C4-2B (cell line): Measurements from ENCODE around the gene DYDC1.

Experiments used
- ZFX ChIP-seq: fragments of 450-650 bp; IDR thresholded peaks from 2 replicates; pipeline ENCODE4 v1.6.1; 2017
- TF ChIP-seq, protein P1 (sequence below): fragments of 450-650 bp; conservative IDR thresholded peaks from 2 replicates; pipeline ENCODE4 v1.5.1; 2017; ENCODE audit warnings: mild to moderate bottlenecking

DNA sequence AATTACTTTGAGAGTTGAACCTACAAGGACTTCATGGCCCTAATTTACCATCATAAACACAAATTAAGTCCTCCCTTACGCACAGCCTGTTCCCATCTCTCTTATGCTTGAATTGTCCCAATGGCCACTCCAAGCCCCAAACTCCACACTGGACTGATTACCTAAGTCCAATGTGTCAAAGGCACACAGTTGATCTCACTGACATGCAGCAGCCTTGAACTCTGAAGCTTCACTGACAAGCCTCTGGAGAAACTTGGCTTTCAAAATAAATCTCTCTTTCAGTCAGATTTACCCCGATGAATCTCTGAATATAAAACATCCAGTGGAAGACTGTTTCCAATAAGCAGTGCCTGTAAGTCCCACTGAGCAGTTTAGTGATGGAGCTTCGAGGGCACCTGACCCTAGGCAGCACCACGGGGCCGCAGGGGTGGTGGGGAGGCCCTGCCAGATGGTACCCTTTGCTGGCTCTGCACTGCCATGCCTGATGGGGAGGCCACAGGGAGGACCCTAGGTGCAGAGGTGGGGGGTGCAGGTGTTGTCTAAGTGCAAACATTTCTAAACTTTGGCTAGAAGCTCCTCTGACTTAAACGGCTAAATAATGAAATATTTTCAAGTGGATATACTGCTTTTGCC lies 63.8 kb downstream of the DYDC1 start:
- TF ChIP-seq, protein P1, sequence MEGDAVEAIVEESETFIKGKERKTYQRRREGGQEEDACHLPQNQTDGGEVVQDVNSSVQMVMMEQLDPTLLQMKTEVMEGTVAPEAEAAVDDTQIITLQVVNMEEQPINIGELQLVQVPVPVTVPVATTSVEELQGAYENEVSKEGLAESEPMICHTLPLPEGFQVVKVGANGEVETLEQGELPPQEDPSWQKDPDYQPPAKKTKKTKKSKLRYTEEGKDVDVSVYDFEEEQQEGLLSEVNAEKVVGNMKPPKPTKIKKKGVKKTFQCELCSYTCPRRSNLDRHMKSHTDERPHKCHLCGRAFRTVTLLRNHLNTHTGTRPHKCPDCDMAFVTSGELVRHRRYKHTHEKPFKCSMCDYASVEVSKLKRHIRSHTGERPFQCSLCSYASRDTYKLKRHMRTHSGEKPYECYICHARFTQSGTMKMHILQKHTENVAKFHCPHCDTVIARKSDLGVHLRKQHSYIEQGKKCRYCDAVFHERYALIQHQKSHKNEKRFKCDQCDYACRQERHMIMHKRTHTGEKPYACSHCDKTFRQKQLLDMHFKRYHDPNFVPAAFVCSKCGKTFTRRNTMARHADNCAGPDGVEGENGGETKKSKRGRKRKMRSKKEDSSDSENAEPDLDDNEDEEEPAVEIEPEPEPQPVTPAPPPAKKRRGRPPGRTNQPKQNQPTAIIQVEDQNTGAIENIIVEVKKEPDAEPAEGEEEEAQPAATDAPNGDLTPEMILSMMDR: no peak
- TF ChIP-seq ZFX: no peak
